Smooth muscle cell (in vitro differentiated cells): ENCODE data around the gene GRM4. TPM values are rescaled to one million over a fixed set of nuclear protein-coding genes. Genes with fewer than 3 reads are reported as not detected.
"Not testable (repeated sequence)": the region's sequence is repeated elsewhere in the genome, so short reads cannot be mapped to it uniquely, and the experiment has no call there.

ENCODE experiments used
- DNase-seq: peaks from one replicate; lab custom pipeline; 2025; ENCODE audit not compliant: unreplicated experiment; lab: John Stamatoyannopoulos, UW
- H2AFZ ChIP-seq: fragments of 200-600 bp; sonication (generic); 2 replicates; pipeline ENCODE4 v1.6.0; 2016; ENCODE audit warnings: antibody characterized with exemption, low read depth, mild to moderate bottlenecking
- H3F3A ChIP-seq: fragments of 200-600 bp; sonication (generic); 2 replicates; pipeline ENCODE4 v1.6.0; 2017; ENCODE audit warnings: antibody characterized with exemption, low read depth
- H3K27ac ChIP-seq: fragments of 200-600 bp; sonication (generic); 2 replicates; pipeline ENCODE4 v1.5.1; 2016; ENCODE audit warnings: low read depth, mild to moderate bottlenecking
- H3K27me3 ChIP-seq: fragments of 200-600 bp; sonication (generic); 2 replicates; pipeline ENCODE4 v1.6.1; 2016; ENCODE audit warnings: low read depth, mild to moderate bottlenecking
- H3K36me3 ChIP-seq: fragments of 200-600 bp; sonication (generic); 2 replicates; pipeline ENCODE4 v1.5.1; 2016; ENCODE audit warnings: low read depth
- H3K4me1 ChIP-seq: fragments of 200-600 bp; sonication (generic); 2 replicates; pipeline ENCODE4 v1.5.1; 2016; ENCODE audit warnings: low read depth
- H3K4me2 ChIP-seq: fragments of 200-600 bp; sonication (generic); 2 replicates; pipeline ENCODE4 v1.6.0; 2016; ENCODE audit warnings: mild to moderate bottlenecking
- H3K4me3 ChIP-seq: fragments of 200-600 bp; sonication (generic); 2 replicates; pipeline ENCODE4 v1.5.1; 2016; ENCODE audit warnings: mild to moderate bottlenecking
- H3K79me2 ChIP-seq: fragments of 200-600 bp; sonication (generic); 2 replicates; pipeline ENCODE4 v1.6.0; 2016; ENCODE audit warnings: low read depth, mild to moderate bottlenecking
- H3K9ac ChIP-seq: fragments of 200-600 bp; sonication (generic); 2 replicates; pipeline ENCODE4 v1.6.0; 2016; ENCODE audit warnings: low read depth
- H3K9me3 ChIP-seq: fragments of 200-600 bp; sonication (generic); replicated peaks from 2 replicates; pipeline ENCODE4 v1.5.1; 2016; ENCODE audit warnings: low read depth
- H4K20me1 ChIP-seq: fragments of 200-600 bp; sonication (generic); 2 replicates; pipeline ENCODE4 v1.6.0; 2016; ENCODE audit warnings: low read depth
- WGBS: methylation state at CpG from one replicate; pipeline ENCODE4 v1.1.7; 2016; ENCODE audit warnings: low lambda C conversion rate; 5-methylcytosine and 5-hydroxymethylcytosine counted together
- polyA plus RNA-seq: library from polyadenylated mRNA; unstranded; fragments of >200 nt; fragmentation: Nextera tagmentation; extraction: Ambion mirVana; gene quantifications from 2 replicates; pipeline ENCODE4 v1.2.1, GENCODE V29; 2016
- total RNA-seq: library from RNA; depleted of rRNA; stranded (reverse); fragments of >200 nt; gene quantifications from 2 replicates; pipeline ENCODE4 v1.2.3, GENCODE V29; 2014
- TF ChIP-seq, protein P1 (sequence below): fragments of 200-600 bp; sonication (generic); IDR thresholded peaks from 2 replicates; pipeline ENCODE4 v1.5.1; 2017; ENCODE audit warnings: borderline replicate concordance, mild to moderate bottlenecking, antibody characterized with exemption; ENCODE audit not compliant: insufficient read depth, poor library complexity, severe bottlenecking

Gene GRM4
- total and polyA plus RNA-seq, 2 experiments from 2014 or later = 0.21 TPM; not detected in 1

- no peaks in the 10 kb centered on the region for H4K20me1 ChIP-seq
- WGBS = 70% methylated on average over 8 of the region's 8 CpGs
- no peaks in the 10 kb centered on the region for H3F3A ChIP-seq
- H3K79me2 ChIP-seq = no peaks in the 10 kb centered on the region
- no peak overlapping the region for H2AFZ ChIP-seq
- TF ChIP-seq, protein P1, sequence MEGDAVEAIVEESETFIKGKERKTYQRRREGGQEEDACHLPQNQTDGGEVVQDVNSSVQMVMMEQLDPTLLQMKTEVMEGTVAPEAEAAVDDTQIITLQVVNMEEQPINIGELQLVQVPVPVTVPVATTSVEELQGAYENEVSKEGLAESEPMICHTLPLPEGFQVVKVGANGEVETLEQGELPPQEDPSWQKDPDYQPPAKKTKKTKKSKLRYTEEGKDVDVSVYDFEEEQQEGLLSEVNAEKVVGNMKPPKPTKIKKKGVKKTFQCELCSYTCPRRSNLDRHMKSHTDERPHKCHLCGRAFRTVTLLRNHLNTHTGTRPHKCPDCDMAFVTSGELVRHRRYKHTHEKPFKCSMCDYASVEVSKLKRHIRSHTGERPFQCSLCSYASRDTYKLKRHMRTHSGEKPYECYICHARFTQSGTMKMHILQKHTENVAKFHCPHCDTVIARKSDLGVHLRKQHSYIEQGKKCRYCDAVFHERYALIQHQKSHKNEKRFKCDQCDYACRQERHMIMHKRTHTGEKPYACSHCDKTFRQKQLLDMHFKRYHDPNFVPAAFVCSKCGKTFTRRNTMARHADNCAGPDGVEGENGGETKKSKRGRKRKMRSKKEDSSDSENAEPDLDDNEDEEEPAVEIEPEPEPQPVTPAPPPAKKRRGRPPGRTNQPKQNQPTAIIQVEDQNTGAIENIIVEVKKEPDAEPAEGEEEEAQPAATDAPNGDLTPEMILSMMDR = no peak
- no peaks in the 10 kb centered on the region for H3K4me1 ChIP-seq
- peaks cover 4% of the 10 kb centered on the region for H3K27me3 ChIP-seq
- no peaks in the 10 kb centered on the region for H3K36me3 ChIP-seq
- H3K9me3 ChIP-seq = no peaks in the 10 kb centered on the region
- no peak overlapping the region for H3K4me3 ChIP-seq
- no peak for DNase-seq
- H3K9ac ChIP-seq = no peak overlapping the region
- H3K4me2 ChIP-seq = no peak overlapping the region
- H3K27ac ChIP-seq = no peak overlapping the region
These were observed 100.1 kb downstream of the GRM4 start for GRCh38 chr6:34045771-34046170.

- Histone ChIP-seq H2AFZ (no peak overlapping the region), H3F3A (no peaks in the 10 kb centered on the region), H3K27me3 (peaks cover 4% of the 10 kb centered on the region), H3K9ac (no peak overlapping the region), H3K4me2 (no peak overlapping the region), H3K27ac (no peak overlapping the region), H3K36me3 (no peaks in the 10 kb centered on the region), H3K4me3 (no peak overlapping the region), H4K20me1 (no peaks in the 10 kb centered on the region), H3K4me1 (no peaks in the 10 kb centered on the region), H3K9me3 (no peaks in the 10 kb centered on the region), H3K79me2 (no peaks in the 10 kb centered on the region)
- TF ChIP-seq, protein P1 = no peak
- 84% methylated on average over 13 of the region's 13 CpGs for WGBS
- no peak for DNase-seq
These were observed 100.8 kb downstream of the GRM4 start for GRCh38 chr6:34044945-34045595.

- H3K27me3 ChIP-seq = peaks cover 4% of the 10 kb centered on the region
- H4K20me1 ChIP-seq = no peaks in the 10 kb centered on the region
- no peak overlapping the region for H3K4me3 ChIP-seq
- H3F3A ChIP-seq = no peaks in the 10 kb centered on the region
- no peaks in the 10 kb centered on the region for H3K9me3 ChIP-seq
- no peaks in the 10 kb centered on the region for H3K79me2 ChIP-seq
- H3K4me1 ChIP-seq = no peaks in the 10 kb centered on the region
- no peak overlapping the region for H3K9ac ChIP-seq
- H3K27ac ChIP-seq = no peak overlapping the region
- WGBS = 94% methylated on average over 8 of the region's 8 CpGs
- TF ChIP-seq, protein P1 = no peak
- H3K36me3 ChIP-seq = no peaks in the 10 kb centered on the region
- H2AFZ ChIP-seq = no peak overlapping the region
- H3K4me2 ChIP-seq = no peak overlapping the region
- no peak for DNase-seq
These were observed 102.5 kb downstream of the GRM4 start for GRCh38 chr6:34043359-34043758.

DNA sequence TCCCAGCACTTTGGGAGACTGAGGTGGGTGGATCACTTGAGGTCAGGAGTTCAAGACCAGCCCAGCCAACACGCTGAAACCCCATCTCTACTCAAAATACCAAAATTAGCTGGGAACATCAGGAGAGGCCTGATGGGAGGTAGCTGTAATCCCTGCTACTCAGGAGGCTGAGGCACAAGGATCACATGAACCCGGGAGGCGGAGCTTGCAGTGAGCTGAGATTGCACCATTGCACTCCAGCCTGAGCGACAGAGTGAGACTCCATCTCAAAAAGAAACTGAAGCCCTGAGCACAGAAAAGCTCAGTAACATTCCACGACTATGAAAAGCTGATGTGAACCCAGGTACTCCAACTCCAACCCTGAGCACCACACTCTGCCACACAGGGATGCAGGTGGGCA is 103.9 kb downstream of the GRM4 start:
- not testable (repeated sequence) for H3K27me3 ChIP-seq, H3K4me2 ChIP-seq, H4K20me1 ChIP-seq, H3K36me3 ChIP-seq, H3K4me3 ChIP-seq, H3K27ac ChIP-seq, H2AFZ ChIP-seq, H3K9ac ChIP-seq, H3K79me2 ChIP-seq, H3F3A ChIP-seq, H3K4me1 ChIP-seq, H3K9me3 ChIP-seq, DNase-seq
- 89% methylated on average over 5 of the region's 5 CpGs for WGBS
